Hepatic stellate cell (primary cell): ENCODE results near the gene HID1.
"Not testable (repeated sequence)": the region's sequence is repeated elsewhere in the genome, so short reads cannot be mapped to it uniquely, and the experiment has no call there.

ENCODE experiments used
- DNase-seq: peaks from one replicate; pipeline ENCODE4 v3.0.0; 2011; ENCODE audit warnings: low spot score

Gene HID1, protein sequence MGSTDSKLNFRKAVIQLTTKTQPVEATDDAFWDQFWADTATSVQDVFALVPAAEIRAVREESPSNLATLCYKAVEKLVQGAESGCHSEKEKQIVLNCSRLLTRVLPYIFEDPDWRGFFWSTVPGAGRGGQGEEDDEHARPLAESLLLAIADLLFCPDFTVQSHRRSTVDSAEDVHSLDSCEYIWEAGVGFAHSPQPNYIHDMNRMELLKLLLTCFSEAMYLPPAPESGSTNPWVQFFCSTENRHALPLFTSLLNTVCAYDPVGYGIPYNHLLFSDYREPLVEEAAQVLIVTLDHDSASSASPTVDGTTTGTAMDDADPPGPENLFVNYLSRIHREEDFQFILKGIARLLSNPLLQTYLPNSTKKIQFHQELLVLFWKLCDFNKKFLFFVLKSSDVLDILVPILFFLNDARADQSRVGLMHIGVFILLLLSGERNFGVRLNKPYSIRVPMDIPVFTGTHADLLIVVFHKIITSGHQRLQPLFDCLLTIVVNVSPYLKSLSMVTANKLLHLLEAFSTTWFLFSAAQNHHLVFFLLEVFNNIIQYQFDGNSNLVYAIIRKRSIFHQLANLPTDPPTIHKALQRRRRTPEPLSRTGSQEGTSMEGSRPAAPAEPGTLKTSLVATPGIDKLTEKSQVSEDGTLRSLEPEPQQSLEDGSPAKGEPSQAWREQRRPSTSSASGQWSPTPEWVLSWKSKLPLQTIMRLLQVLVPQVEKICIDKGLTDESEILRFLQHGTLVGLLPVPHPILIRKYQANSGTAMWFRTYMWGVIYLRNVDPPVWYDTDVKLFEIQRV

DNA sequence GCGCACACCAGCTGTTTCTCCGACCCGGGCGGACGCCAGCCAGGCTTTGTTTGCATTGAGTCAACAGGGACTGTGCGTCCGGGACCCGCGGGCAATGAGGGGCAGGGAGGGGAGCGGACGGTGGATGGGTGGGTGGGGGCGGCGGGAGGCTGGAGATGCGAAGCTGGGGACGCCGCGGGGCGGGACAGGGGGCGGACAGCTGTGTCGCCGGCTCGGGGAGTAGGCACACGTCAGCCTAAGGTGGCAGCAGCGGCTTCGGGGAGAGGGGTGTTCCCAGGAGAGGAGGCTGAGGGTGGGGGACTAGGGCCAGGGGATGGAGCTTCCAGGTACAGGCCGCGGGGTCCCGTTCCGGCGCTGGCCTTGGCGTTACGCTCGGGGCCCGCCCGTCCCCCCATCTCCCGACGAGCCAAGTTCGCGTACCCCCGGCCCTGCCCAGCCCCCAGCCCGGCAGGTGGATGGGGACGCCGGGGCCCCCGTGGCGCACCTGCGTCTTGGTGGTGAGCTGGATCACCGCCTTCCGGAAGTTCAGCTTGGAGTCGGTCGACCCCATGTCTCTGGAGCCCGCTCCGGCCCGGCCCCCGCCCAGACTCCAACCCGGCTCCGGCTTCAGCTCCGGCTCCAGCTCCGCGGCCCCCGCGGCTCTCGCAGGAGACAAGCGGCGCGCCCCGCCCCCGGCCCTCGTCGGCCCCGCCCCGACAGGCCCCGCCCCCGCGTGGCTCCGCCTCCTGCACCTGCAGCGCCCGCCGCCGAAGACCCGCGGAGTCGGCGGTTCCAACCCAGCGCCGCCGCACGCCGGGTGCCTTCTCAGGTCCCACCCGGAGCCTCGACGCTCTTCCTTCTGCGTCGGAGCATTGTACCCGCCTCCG is at the start of gene HID1:
TSS of gene HID1 (minus strand) at position 653 of the 866 bp plus-strand sequence. CDS start at position 550, 103 bp downstream.
- peak; percentile 53 for DNase-seq

DNA sequence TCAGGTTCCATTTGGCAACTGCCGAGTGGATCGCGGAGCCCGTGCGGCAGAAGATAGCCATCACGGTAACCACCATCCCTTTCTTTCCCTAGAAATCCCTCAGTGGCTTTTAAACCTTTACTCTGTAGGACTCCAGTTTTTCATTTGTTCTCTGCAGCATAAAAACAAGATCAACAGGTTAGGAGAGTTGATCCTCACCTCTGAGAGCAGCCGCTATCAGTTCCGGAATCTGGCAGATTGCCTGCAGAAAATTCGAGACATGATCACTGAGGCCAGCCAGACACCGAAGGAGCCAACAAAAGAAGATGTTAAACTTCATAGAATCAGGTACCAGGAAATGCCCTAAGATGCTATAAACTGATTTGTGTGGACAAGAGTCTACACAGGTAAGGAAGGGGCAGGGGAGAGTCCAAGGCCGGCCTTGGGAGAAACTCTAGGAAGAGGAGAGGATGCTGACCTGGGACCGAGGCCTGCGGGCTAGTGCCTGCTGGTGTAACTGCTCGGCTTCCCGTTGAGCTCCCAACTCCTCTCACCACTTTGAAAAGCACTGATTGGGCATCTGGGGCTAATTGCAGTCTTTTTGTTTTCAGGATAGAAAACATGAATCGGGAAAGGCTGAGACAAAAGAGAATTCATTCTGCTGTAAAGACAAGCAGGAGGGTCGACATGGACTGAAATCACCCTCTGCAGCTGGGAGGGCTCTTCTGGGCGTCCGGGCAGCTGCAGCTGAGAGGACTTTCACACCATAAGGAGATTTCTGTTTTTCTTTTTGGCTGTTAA is 48.0 kb upstream of the HID1 start:
- DNase-seq = no peak

DNA sequence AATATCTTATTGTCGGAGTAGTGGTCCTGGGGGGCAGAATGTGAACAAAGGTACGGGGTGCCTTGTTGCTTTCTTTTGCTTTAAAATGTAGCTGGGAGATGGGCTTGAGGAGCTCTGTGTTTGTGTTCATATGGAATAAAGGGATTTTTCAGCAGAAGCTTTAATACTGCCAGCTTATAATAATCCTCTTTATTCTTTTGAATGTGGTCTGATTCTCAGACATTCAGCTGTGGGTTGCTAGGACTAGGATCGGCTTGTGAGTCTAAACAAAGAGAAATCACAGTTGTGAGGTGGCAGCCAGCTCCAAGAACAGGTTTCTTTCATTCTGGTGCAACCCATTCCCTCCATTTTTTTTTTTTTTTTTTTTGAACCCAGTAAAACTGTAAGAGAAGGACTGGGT is 47.2 kb upstream of the HID1 start:
- DNase-seq = no peak

DNA sequence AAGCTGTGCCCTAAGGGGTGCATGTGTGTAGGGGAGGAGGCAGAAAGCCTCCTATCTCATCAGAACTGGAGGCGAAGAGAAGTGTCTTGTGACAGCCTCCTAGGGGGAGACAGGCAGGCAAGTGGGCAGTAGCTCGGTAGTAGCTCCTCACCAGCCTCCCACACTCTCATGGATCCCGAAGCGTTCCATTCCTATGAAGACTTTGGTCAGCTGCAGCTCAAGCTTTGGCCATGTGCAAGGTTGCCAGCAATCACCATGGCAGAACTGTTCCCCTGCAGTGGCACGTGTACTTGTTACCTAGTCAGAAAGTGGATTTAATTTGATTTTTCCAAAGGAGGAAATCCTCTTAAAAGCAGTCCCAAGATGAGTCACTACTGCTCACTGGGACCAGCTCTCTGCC is 46.6 kb upstream of the HID1 start:
- no peak for DNase-seq

DNA sequence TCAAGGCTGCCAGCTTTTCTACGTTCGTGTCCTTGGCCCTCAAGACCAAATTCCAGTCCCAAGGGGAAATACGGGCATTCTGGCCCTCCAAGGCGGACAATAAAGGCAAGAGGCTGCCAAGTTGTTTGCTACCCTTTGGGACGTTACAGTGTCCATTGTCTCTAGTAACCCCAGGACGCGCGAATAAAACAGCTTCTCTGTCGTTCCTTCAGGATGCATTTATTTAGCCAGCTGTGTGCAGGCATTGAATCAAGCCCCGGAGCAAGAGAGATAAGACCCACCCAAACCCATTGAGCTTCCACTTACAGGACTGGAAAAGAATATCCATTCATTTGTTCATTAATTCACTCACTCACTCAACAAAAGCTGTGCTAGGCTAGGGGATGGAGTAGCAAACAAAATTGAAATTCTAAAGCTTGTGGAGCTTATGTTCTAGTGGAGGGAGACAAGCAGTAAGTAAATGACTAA is 40.6 kb upstream of the HID1 start:
- DNase-seq = no peak

DNA sequence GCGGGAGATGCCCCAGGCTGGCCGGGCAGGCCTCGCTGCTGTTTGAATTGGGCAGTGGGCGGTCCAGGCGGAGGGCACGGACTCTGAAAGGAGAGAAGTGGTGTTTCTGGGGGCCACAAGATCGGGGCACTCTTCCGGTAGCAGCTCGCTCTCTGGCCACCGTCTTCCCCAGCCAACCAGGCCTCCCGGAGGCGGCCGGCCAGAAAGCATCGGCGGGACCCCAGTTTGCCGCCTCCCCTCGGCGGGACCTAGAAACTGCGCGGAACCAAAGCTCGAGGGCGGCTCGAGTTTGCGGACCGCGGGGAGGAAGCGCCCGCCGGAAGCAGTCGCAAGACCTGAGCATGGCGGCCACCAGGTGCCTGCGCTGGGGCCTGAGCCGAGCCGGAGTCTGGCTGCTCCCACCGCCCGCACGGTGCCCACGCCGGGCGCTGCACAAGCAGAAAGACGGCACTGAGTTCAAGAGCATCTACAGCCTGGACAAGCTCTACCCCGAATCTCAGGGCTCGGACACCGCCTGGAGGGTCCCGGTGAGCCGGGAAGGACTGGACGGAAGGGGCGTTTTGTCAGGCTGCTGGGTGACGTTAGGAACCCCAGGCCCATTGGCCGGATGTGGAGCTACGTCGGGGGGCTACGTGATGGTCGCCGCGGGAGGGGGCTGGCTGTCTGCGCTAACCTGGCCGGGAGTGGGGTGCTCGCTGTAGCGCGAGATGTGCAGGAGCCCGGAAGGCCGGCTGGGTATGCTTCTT is 40.0 kb upstream of the HID1 start, which contains the start of gene MRPL58:
TSS of gene MRPL58 (plus strand) at position 325 of the 746 bp plus-strand sequence. CDS start at position 342, 17 bp downstream.
- peak; percentile 88 for DNase-seq

DNA sequence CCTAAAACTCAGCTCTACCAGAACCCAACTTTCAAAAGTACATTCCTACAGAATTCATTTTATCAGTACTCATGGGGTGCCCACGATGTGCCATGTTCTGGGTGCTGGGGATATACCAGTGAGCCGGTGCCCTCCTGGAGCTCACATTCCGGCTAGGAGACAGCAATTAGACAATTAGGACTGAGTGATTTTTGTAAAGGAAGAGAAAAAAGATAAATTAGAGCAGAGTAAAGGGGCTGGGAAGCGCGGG is 39.5 kb upstream of the HID1 start:
- DNase-seq = no peak

DNA sequence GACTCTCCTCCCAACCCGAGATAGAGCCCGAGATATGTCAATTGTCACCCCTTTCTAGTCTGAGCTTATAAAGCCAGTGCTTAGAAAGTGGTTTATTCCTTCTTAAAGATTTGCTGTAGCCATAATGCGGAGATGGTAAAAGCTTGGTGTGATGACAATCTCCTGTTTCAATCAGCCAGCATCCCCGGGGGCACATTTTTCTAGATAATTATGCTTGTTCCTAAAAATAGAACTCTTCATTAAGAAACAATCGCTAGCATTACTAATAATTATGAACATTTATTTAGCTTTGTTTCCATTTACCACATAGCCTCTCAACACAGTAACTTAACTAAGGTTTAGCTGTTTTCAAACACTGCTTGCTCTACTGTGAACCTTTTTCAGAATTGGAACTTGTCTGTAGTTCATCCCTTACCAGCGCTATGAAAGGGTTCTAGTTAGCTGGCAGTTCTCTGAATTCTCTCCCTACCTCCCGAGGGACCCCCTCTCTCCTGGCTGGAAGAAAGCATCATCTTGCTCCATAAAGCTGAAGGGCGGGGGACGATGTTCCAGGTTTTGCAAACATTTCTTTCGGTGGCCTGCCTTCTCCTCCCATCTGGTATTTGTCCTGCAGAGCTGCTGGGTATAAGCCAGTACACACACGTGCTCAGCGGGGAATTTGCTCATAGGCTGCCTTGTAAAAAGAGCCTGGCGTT is 39.0 kb upstream of the HID1 start:
- DNase-seq = peak; percentile 83

DNA sequence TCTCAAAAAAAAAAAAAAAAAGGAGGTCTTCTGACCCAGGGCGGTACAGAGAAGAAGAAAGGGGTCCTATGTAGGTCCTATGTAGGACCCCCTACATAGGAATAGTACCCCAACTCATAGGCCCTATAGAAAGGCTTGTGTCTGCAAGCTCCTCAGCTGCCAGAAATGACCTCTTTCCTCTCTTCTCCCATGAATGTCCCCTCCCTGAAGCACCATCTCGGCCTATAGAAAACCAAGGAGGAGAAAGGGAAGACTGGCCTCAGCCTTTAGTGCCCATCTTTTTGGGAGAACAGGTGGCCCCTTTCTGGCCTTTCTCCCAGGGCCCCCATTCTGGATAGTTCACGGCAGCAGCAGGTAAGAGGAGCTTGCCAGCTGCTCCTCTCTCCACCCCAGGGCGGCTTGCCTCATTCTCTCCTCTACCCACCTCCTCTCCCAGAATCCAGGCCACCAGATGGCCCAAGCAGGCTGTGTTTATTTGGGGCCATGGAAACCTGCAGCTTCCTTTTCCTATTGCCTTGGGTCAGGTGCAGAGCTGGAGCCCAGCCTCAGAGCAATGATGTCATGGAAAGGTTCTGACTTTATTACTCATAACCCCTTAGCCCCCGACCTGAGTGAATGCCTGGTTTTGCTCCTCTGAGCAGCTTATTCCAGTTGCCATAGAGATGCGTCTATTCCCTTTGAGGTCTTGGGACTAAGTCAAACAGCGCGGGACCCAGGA is 38.3 kb upstream of the HID1 start:
- peak; percentile 45 for DNase-seq

DNA sequence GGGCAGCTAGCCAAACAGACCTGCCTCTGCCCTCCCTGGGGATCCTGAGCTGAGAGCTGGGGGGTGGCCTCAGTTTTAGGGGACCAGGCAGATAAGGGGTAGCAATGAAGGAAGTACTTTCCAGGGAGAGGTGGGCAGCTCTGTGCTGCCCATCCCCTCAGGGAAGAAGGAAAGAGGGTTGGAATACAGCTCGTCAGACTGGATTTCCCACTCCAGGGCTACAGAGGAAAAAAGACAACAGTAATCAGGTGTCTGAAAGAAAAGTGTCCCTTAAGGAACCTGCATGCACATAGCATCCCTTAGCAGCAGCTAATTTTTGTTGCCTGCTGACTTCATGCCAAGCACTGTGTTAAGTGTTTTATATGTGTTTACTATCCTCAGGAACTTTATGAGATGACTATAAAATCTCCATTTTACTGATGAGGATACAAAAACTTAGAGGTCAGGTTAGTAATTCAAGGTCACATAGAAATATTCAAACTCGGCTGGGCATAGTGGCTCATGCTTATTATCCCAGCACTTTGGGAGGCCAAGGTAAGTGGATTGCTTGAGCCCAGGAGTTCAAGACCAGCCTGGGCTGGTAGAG is 36.7 kb upstream of the HID1 start:
- no peak for DNase-seq

DNA sequence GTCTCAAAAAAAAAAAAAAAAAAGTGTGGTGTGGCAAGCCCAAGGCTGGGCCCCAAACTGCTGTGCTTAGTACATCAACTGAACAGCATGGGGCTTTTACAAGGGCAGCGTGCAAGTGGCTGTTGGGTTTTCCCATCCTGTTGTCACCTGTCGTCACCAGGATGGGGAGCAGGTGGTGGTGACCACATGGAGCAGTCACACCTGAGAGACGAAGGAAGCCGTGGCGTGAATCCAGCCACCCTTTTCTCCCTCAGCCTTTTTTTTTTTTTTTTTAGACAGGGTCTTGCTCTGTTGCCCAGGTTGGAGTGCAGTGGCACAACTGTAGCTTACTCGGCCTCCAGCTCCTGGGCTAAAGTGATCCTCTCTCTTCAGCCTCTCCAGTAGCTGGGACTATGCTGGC is 35.8 kb upstream of the HID1 start:
- DNase-seq = no peak

DNA sequence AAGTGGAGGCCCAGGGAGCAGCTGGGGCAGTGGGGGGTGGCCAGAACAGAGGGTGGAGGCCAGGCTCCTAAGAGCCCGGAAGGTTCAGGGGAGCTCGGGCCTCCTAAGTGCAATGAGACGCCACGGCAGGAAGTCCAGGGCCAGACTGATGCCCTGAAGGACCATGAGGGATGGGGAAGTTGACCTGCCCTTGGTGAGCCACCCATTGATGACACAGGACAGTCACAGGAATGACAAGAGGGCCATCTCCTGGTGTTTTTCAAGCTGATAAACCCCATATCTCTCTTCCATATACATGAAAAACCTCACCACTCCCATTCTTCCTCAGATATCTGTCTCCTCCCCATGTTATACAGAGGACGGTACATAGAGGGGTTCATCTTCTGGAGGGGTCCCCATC is 34.1 kb upstream of the HID1 start:
- no peak for DNase-seq

DNA sequence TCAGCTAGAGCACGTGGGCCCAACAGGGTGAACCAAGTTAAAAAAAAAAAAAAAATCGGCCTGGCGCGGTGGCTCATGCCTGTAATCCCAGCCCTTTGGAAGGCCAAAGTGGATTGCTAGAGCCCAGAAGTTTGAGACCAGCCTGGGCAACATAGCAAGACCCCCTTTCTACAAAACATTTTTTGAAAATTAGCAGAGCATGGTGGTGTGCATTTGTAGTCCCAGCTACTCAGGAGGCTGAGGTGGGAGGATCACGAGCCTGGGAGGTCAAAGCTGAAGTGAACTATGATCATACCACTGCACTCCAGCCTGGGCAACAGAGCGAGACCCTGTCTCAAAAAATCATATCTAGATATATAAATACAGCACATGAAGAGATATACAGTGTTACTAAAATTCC is 33.5 kb upstream of the HID1 start:
- not testable (repeated sequence) for DNase-seq

DNA sequence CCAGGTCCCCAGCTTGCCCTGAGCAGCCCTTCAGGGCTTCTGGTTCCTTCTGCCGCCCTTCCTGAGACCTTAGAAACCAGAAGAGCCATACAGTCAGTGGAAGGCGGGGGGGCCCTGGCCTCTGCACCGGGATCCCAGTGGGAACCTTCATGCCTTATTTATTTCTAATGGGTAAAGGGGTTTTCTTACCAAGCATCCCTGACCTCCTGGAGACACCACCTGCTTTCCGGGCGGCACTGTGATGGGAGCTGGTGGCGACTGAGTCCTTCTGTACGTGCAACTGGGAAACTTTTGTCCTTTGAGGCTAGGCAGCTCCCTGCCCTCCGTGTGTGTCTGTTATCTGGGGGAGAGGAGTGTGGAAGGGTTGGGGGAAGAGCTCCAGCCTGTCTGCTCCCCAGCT is 32.7 kb upstream of the HID1 start:
- DNase-seq = no peak

DNA sequence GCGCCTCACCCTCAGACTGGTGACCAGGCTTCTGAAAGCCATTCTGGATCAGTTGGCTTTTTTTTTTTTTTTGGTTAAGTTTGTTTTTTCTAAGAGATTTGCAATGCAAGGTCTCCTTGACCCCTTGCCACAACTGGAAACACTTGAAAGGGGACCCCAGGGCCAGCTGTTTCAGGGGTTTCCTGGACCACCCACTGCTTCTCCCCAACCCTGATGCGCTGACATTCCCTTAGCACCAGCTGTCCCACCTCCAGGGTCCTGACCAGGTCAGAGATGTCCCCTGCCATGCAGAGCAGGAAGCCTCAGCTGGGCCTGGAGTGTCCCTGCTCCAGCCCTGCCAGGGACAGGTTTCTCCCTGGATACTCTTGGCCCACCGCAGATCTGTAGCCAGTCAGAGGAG is 31.8 kb upstream of the HID1 start:
- no peak for DNase-seq

DNA sequence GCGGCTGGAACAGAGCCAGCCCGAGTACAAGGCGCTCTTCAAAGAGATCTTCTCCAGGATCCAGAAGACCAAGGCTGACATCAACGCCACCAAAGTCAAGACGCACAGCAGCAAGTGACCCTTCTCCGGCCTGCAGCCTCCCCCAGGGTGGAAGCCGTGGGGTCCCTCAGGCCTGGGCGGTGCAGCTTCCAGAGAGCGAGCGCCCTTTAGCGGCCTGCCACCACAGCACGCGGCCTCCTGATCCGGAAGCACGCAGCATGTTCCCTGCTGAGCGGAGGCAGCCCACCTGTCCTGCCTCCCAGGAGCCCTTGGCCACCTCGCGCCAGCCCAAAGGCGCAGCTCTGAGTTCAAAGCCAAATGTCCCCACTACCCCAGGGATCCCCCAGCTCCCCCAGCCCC is 31.4 kb upstream of the HID1 start:
- DNase-seq = no peak

DNA sequence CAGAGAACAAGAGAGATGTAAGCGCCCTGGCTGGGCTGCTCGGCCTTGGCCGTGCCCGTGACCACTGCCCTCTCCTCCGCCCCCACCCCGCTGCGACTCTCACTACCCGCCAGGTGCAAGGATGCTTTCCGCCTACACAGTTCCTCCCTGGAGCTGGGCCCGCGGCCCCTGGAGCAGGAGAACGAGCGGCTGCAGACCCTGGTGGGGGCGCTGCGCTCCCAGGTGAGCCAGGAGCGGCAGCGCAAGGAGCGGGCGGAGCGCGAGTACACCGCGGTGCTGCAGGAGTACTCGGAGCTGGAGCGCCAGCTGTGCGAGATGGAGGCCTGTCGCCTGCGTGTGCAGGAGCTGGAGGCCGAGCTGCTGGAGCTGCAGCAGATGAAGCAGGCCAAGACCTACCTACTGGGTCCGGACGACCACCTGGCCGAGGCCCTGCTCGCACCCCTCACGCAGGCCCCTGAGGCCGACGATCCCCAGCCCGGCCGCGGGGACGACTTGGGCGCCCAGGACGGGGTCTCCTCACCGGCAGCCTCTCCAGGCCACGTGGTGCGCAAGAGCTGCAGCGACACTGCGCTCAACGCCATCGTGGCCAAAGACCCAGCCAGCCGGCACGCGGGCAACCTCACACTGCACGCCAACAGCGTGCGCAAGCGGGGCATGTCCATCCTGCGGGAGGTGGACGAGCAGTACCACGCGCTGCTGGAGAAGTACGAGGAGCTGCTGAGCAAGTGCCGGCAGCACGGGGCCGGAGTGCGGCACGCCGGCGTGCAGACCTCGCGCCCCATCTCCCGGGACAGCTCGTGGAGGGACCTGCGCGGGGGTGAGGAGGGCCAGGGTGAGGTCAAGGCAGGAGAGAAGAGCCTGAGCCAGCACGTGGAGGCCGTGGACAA is 30.8 kb upstream of the HID1 start:
- DNase-seq = no peak
